H9 (cell line): ENCODE measurements around the gene THAP3. TPM values are rescaled to one million over a fixed set of nuclear protein-coding genes. Genes with fewer than 3 reads are reported as not detected.
A peak's percentile ranks its signal among the peaks of the same experiment; 100 is the strongest.

Source experiments
- DNase-seq: peaks from one replicate; pipeline ENCODE4 v3.0.0-alpha.2; 2017
- H2AFZ ChIP-seq: one replicate; pipeline ENCODE4 v1.6.1; 2013; ENCODE audit warnings: mild to moderate bottlenecking, low read length, control low read depth, moderate library complexity
- H2AK5ac ChIP-seq: 2 replicates; pipeline ENCODE4 v1.6.1; 2013; ENCODE audit warnings: low read length, control low read depth, mixed read lengths; ENCODE audit not compliant: insufficient read length
- H2BK120ac ChIP-seq: one replicate; pipeline ENCODE4 v1.6.1; 2013; ENCODE audit warnings: low read depth, mild to moderate bottlenecking, low read length, control low read depth, inconsistent platforms; ENCODE audit not compliant: poor library complexity, severe bottlenecking
- H2BK12ac ChIP-seq: 2 replicates; pipeline ENCODE4 v1.6.1; 2013; ENCODE audit warnings: low read length, control low read depth, mixed read lengths, low read depth; ENCODE audit not compliant: insufficient read length
- H2BK15ac ChIP-seq: 2 replicates; pipeline ENCODE4 v1.6.1; 2013; ENCODE audit warnings: low read depth, low read length, control low read depth
- H2BK20ac ChIP-seq: one replicate; pipeline ENCODE4 v1.6.1; 2013; ENCODE audit warnings: low read depth, mild to moderate bottlenecking, low read length, control low read depth, inconsistent platforms; ENCODE audit not compliant: poor library complexity, severe bottlenecking
- H2BK5ac ChIP-seq: 2 replicates; pipeline ENCODE4 v1.6.1; 2013; ENCODE audit warnings: low read length, control low read depth, mixed read lengths; ENCODE audit not compliant: insufficient read length
- H3K14ac ChIP-seq: 2 replicates; pipeline ENCODE4 v1.6.1; 2013; ENCODE audit warnings: low read length, control low read depth; ENCODE audit not compliant: insufficient read depth
- H3K18ac ChIP-seq: 2 replicates; pipeline ENCODE4 v1.6.1; 2013; ENCODE audit warnings: low read depth, mild to moderate bottlenecking, mixed read lengths, low read length, control low read depth; ENCODE audit not compliant: insufficient read length
- H3K23ac ChIP-seq: 2 replicates; pipeline ENCODE4 v1.6.1; 2013; ENCODE audit warnings: low read length, control low read depth, mixed read lengths, low read depth; ENCODE audit not compliant: insufficient read length
- H3K23me2 ChIP-seq: 2 replicates; pipeline ENCODE4 v1.6.1; 2013; ENCODE audit warnings: low read depth, mild to moderate bottlenecking, mixed read lengths, low read length, control low read depth; ENCODE audit not compliant: insufficient read length, poor library complexity, severe bottlenecking
- H3K27ac ChIP-seq: 2 replicates; pipeline ENCODE4 v1.5.1; 2013; ENCODE audit warnings: low read length, control low read depth, mixed read lengths, low read depth; ENCODE audit not compliant: insufficient read length
- H3K27me3 ChIP-seq: 2 replicates; pipeline ENCODE4 v1.6.1; 2013; ENCODE audit warnings: low read length, control low read depth, inconsistent platforms; ENCODE audit not compliant: insufficient read depth
- H3K4ac ChIP-seq: 2 replicates; pipeline ENCODE4 v1.6.1; 2013; ENCODE audit warnings: low read depth, mild to moderate bottlenecking, control low read depth, inconsistent platforms, low read length, moderate library complexity
- H3K4me1 ChIP-seq: 2 replicates; pipeline ENCODE4 v1.6.1; 2013; ENCODE audit warnings: low read length, control low read depth, inconsistent platforms; ENCODE audit not compliant: insufficient read depth
- H3K4me2 ChIP-seq: 2 replicates; pipeline ENCODE4 v1.6.1; 2013; ENCODE audit warnings: low read length, control low read depth, mixed read lengths; ENCODE audit not compliant: insufficient read length, insufficient read depth
- H3K56ac ChIP-seq: 2 replicates; pipeline ENCODE4 v1.6.1; 2013; ENCODE audit warnings: low read depth, mild to moderate bottlenecking, mixed read lengths, low read length, control low read depth; ENCODE audit not compliant: insufficient read length
- H3K79me1 ChIP-seq: 2 replicates; pipeline ENCODE4 v1.6.1; 2013; ENCODE audit warnings: low read depth, mild to moderate bottlenecking, moderate library complexity, low read length, control low read depth, inconsistent platforms; ENCODE audit not compliant: insufficient read depth, poor library complexity, severe bottlenecking
- H3K79me2 ChIP-seq: 2 replicates; pipeline ENCODE4 v1.6.1; 2013; ENCODE audit warnings: low read length, control low read depth, inconsistent platforms; ENCODE audit not compliant: insufficient read depth
- H3K9ac ChIP-seq: 2 replicates; pipeline ENCODE4 v1.6.1; 2013; ENCODE audit warnings: low read length, control low read depth, mixed read lengths; ENCODE audit not compliant: insufficient read length; ENCODE audit errors: extremely low read depth
- H3K9me3 ChIP-seq: one replicate; pipeline ENCODE4 v1.6.1; 2013; ENCODE audit warnings: low read depth, low read length, inconsistent platforms; ENCODE audit not compliant: control insufficient read depth
- H3T11ph ChIP-seq: one replicate; pipeline ENCODE4 v1.6.1; 2013; ENCODE audit warnings: mild to moderate bottlenecking, low read length, control low read depth, inconsistent platforms
- H4K20me1 ChIP-seq: one replicate; pipeline ENCODE4 v1.6.1; 2013; ENCODE audit not compliant: control insufficient read depth, insufficient read length, insufficient read depth
- H4K5ac ChIP-seq: 2 replicates; pipeline ENCODE4 v1.6.1; 2013; ENCODE audit warnings: low read depth, mild to moderate bottlenecking, mixed read lengths, low read length, control low read depth; ENCODE audit not compliant: insufficient read length
- H4K8ac ChIP-seq: replicated peaks from 2 replicates; pipeline ENCODE4 v1.6.1; 2013; ENCODE audit warnings: low read length, control low read depth, mixed read lengths, low read depth; ENCODE audit not compliant: insufficient read length
- H4K91ac ChIP-seq: 2 replicates; pipeline ENCODE4 v1.6.1; 2013; ENCODE audit warnings: low read depth, mild to moderate bottlenecking, moderate library complexity, mixed read lengths, low read length, control low read depth; ENCODE audit not compliant: insufficient read length
- H3K27ac Mint-ChIP-seq, 3 experiments: 2 replicates in 2 of 3; 3 replicates in 1 of 3; pipeline ENCODE4 v1.8.0; 2020 to 2021; ENCODE audit warnings: mixed read lengths in 3 of 3, mild to moderate bottlenecking in 1 of 3, moderate library complexity in 1 of 3
- H3K27me3 Mint-ChIP-seq: 2 replicates; pipeline ENCODE4 v1.8.0; 2021; ENCODE audit warnings: low read depth, mild to moderate bottlenecking, moderate library complexity, mixed read lengths
- H3K36me3 Mint-ChIP-seq, 3 experiments: 2 replicates in 2 of 3; 3 replicates in 1 of 3; pipeline ENCODE4 v1.8.0; 2020 to 2021; ENCODE audit warnings: low read depth in 3 of 3, mixed read lengths in 3 of 3; ENCODE audit not compliant: insufficient read depth in 1 of 3
- H3K4me1 Mint-ChIP-seq, 2 experiments: 2 replicates each; pipeline ENCODE4 v1.8.0; 2020; ENCODE audit warnings: mixed read lengths in 2 of 2
- H3K4me3 Mint-ChIP-seq, 2 experiments: 2 replicates in 1 of 2; 3 replicates in 1 of 2; pipeline ENCODE4 v1.8.0; 2020 to 2021; ENCODE audit warnings: mild to moderate bottlenecking in 2 of 2, mixed read lengths in 2 of 2, moderate library complexity in 1 of 2
- H3K9me3 Mint-ChIP-seq, 2 experiments: 2 replicates in 1 of 2; 3 replicates in 1 of 2; pipeline ENCODE4 v1.8.0; 2020; ENCODE audit warnings: mild to moderate bottlenecking in 2 of 2, mixed read lengths in 2 of 2, moderate library complexity in 1 of 2
- CTCF ChIP-seq: fragments of 200-600 bp; sonication (generic); conservative IDR thresholded peaks from 3 replicates; pipeline ENCODE4 v1.8.0; 2021; ENCODE audit warnings: antibody characterized with exemption, mild to moderate bottlenecking
- WGBS: extraction: QIAGEN DNeasy Blood & Tissue Kit; methylation state at CpG from one replicate; pipeline ENCODE4 v1.1.7; 2013; ENCODE audit warnings: missing lambda C conversion rate, low lambda C conversion rate, mixed read lengths; ENCODE audit not compliant: insufficient read length; ENCODE audit errors: extremely low coverage; 5-methylcytosine and 5-hydroxymethylcytosine counted together
- total RNA-seq: library from RNA; stranded (reverse); gene quantifications from 2 replicates; pipeline ENCODE4 v1.2.1, GENCODE V29; 2021

The THAP3 gene
- total RNA-seq, 1 experiment from 2014 or later = 15.3 TPM

GRCh38 chr1:6603238-6603914 lies 21.3 kb upstream of the THAP3 start:
- peaks cover 26 to 29% of the 10 kb centered on the region in 2 experiments for H3K4me1 Mint-ChIP-seq

More at GRCh38 chr1:6603238-6603914, 21.3 kb upstream of the THAP3 start:
- no peaks in the 10 kb centered on the region for H3K9me3 ChIP-seq
- no peak overlapping the region for H4K8ac ChIP-seq
- H3K9ac ChIP-seq = peak overlapping the region; percentile 69
- no peaks in the 10 kb centered on the region for H3K4me1 ChIP-seq
- peak overlapping the region; percentile 96 for H3K14ac ChIP-seq
- no peak overlapping the region for H2AK5ac ChIP-seq
- DNase-seq = peak; percentile 54
- H3K79me2 ChIP-seq = peaks cover 18% of the 10 kb centered on the region; the same call in 1 of the 2 replicates
- no peak overlapping the region for H2BK15ac ChIP-seq
- peak overlapping the region; percentile 99 for H2BK120ac ChIP-seq
- no peaks in the 10 kb centered on the region for H3K79me1 ChIP-seq
- H3K27me3 Mint-ChIP-seq = no peaks in the 10 kb centered on the region
- peaks cover 21% of the 10 kb centered on the region for H3K23me2 ChIP-seq
- peak overlapping the region; percentile 87 to 98 (median 91); a peak in 4 of 7 replicates for H3K27ac Mint-ChIP-seq
- H3K4ac ChIP-seq = peak overlapping the region; percentile 93
- no peak overlapping the region for H3K23ac ChIP-seq
- no peak overlapping the region for H2BK5ac ChIP-seq
- TF ChIP-seq CTCF = no peak
- H3K9me3 Mint-ChIP-seq = no peaks in the 10 kb centered on the region; a peak in 1 of 5 replicates
- peak overlapping the region; percentile 78 for H3T11ph ChIP-seq
- no peak overlapping the region for H2BK20ac ChIP-seq
- peak overlapping the region; percentile 58 for H3K4me2 ChIP-seq
- peaks cover 2% of the 10 kb centered on the region for H4K20me1 ChIP-seq
- peak overlapping the region; percentile 97 for H3K18ac ChIP-seq
- no peak overlapping the region for H2AFZ ChIP-seq
- peaks cover 7 to 20% (median 10%) of the 10 kb centered on the region in 3 experiments for H3K36me3 Mint-ChIP-seq
- H3K4me3 Mint-ChIP-seq = peak overlapping the region; percentile 64 to 76
- H2BK12ac ChIP-seq = peak overlapping the region; percentile 68
- peak overlapping the region; percentile 46 for H3K27ac ChIP-seq
- H4K91ac ChIP-seq = no peak overlapping the region
- WGBS = no CpG with 5 or more reads among the region's 36 CpGs
- peak overlapping the region; percentile 13 for H4K5ac ChIP-seq
- no peak overlapping the region for H3K56ac ChIP-seq
- H3K27me3 ChIP-seq = no peaks in the 10 kb centered on the region
